ENCODE data around the gene DIAPH3. TPM values are rescaled to one million over a fixed set of nuclear protein-coding genes. Genes with fewer than 3 reads are reported as not detected.

The DIAPH3 gene
- total RNA-seq, 3 donors from 2014 or later: under 0.01 to 0.88 (median 0.64) TPM

- DNase-seq (ENCODE audit: low spot score in 2 of 2): no peak
- no peaks in the 10 kb centered on the region for H3K4me1 ChIP-seq
- no peak overlapping the region for H3K27ac ChIP-seq
- no peaks in the 10 kb centered on the region for H3K27me3 ChIP-seq
- no peak for TF ChIP-seq POLR2AphosphoS5 (IDR thresholded peaks at IDR 0.05)
- no peak for TF ChIP-seq CTCF (IDR thresholded peaks at IDR 0.05)
- TF ChIP-seq POLR2A (IDR thresholded peaks at IDR 0.05): no peak
- H3K4me3 ChIP-seq: no peak overlapping the region
- H3K9me3 ChIP-seq: no peaks in the 10 kb centered on the region
- intact Hi-C loops (cut with DNase I; ENCODE audit: low total_unique reads): loop anchor here (5.0 kb wide), 1 partner anchor 751 kb away; no protein-coding TSS in a partner anchor
- no peaks in the 10 kb centered on the region for H3K36me3 ChIP-seq
Measured at GRCh38 chr13:59690857-59691500, 472.7 kb downstream of the DIAPH3 start.

- intact Hi-C loops (cut with DNase I; ENCODE audit: low total_unique reads): no loop called here
- no peaks in the 10 kb centered on the region for H3K9me3 ChIP-seq
- H3K4me3 ChIP-seq: no peak overlapping the region
- no peaks in the 10 kb centered on the region for H3K27me3 ChIP-seq
- no peaks in the 10 kb centered on the region for H3K36me3 ChIP-seq
- no peak overlapping the region for H3K27ac ChIP-seq
- TF ChIP-seq POLR2AphosphoS5 (IDR thresholded peaks at IDR 0.05): no peak
- TF ChIP-seq POLR2A (IDR thresholded peaks at IDR 0.05): no peak
- no peak for DNase-seq (ENCODE audit: low spot score in 2 of 2)
- H3K4me1 ChIP-seq: no peaks in the 10 kb centered on the region
Measured at GRCh38 chr13:59689057-59689456, 474.7 kb downstream of the DIAPH3 start.

- TF ChIP-seq CTCF (IDR thresholded peaks at IDR 0.05) (no peak), POLR2AphosphoS5 (IDR thresholded peaks at IDR 0.05) (no peak), POLR2A (IDR thresholded peaks at IDR 0.05) (no peak)
- intact Hi-C loops (cut with DNase I; ENCODE audit: low total_unique reads): no loop called here
- Histone ChIP-seq H3K27me3 (no peaks in the 10 kb centered on the region), H3K9me3 (no peaks in the 10 kb centered on the region), H3K27ac (no peak overlapping the region), H3K4me3 (no peak overlapping the region), H3K4me1 (no peaks in the 10 kb centered on the region), H3K36me3 (no peaks in the 10 kb centered on the region)
- no peak for DNase-seq (ENCODE audit: low spot score in 2 of 2)
Measured at GRCh38 chr13:59686798-59687394, 476.8 kb downstream of the DIAPH3 start.

GRCh38 chr13:59684105-59684504, 479.6 kb downstream of the DIAPH3 start:
- intact Hi-C loops (cut with DNase I; ENCODE audit: low total_unique reads): no loop called here
- Histone ChIP-seq H3K4me1 (no peaks in the 10 kb centered on the region), H3K27ac (no peak overlapping the region), H3K4me3 (no peak overlapping the region), H3K36me3 (no peaks in the 10 kb centered on the region), H3K27me3 (no peaks in the 10 kb centered on the region), H3K9me3 (no peaks in the 10 kb centered on the region)
- TF ChIP-seq CTCF (IDR thresholded peaks at IDR 0.05) (no peak), POLR2AphosphoS5 (IDR thresholded peaks at IDR 0.05) (no peak), POLR2A (IDR thresholded peaks at IDR 0.05) (no peak)
- DNase-seq (ENCODE audit: low spot score in 2 of 2): no peak

GRCh38 chr13:59681636-59682311, 482.0 kb downstream of the DIAPH3 start:
- no peak for DNase-seq (ENCODE audit: low spot score in 2 of 2)
- no peaks in the 10 kb centered on the region for H3K4me1 ChIP-seq
- H3K27me3 ChIP-seq: no peaks in the 10 kb centered on the region
- no peak for TF ChIP-seq CTCF (IDR thresholded peaks at IDR 0.05)
- no peak for TF ChIP-seq POLR2A (IDR thresholded peaks at IDR 0.05)
- TF ChIP-seq POLR2AphosphoS5 (IDR thresholded peaks at IDR 0.05): no peak
- no peaks in the 10 kb centered on the region for H3K9me3 ChIP-seq
- intact Hi-C loops (cut with DNase I; ENCODE audit: low total_unique reads): no loop called here
- H3K27ac ChIP-seq: no peak overlapping the region
- no peak overlapping the region for H3K4me3 ChIP-seq
- no peaks in the 10 kb centered on the region for H3K36me3 ChIP-seq

Data from breast epithelium (tissue), 4 donors.